Colonic mucosa (tissue), 4 donors: Measurements from ENCODE around the gene LYPLAL1. TPM values are rescaled to one million over a fixed set of nuclear protein-coding genes. Genes with fewer than 3 reads are reported as not detected.

Experiments
- DNase-seq: peaks from one replicate; pipeline ENCODE4 v3.0.0-alpha.2; 2020
- H3K27ac ChIP-seq: fragments of 200-600 bp; one replicate; pipeline ENCODE4 v1.8.0; 2021
- H3K27me3 ChIP-seq: fragments of 200-600 bp; one replicate; pipeline ENCODE4 v1.8.0; 2021
- H3K36me3 ChIP-seq: fragments of 200-600 bp; one replicate; pipeline ENCODE4 v1.8.0; 2021
- H3K4me1 ChIP-seq: fragments of 200-600 bp; one replicate; pipeline ENCODE4 v1.8.0; 2021; ENCODE audit warnings: mild to moderate bottlenecking
- H3K4me3 ChIP-seq: fragments of 200-600 bp; one replicate; pipeline ENCODE4 v1.8.0; 2021
- H3K9ac ChIP-seq, 2 donors: one replicate each; pipeline ENCODE4 v1.7.0; 2013; ENCODE audit warnings: control low read depth in 2 of 2, low read depth in 2 of 2, low read length in 2 of 2
- H3K9me3 ChIP-seq: fragments of 200-600 bp; one replicate; pipeline ENCODE4 v1.8.0; 2021
- intact Hi-C: fragments of 100-400 bp; cut with DNase I; formaldehyde crosslinking; loops from one replicate; pipeline ENCODE4 v1.14.1; 2022
- total RNA-seq, 2 donors: library from RNA; stranded (reverse); fragmentation: NEBNext Ultra II Directional in 1 of 2; extraction: Animal tissue kit (Norgen Biotek cat#: 25700) in 1 of 2; gene quantifications; one replicate each; pipeline ENCODE4 v1.2.1, GENCODE V29; 2021
- TF ChIP-seq, protein P1 (sequence below): fragments of 200-600 bp; IDR thresholded peaks from one replicate; pipeline ENCODE4 v1.8.0; 2022; ENCODE audit warnings: antibody characterized with exemption, mild to moderate bottlenecking
- donor health status: healthy.
- donor health status: DM: no; HTN: no; CAD: no.
- donor health status: DM: no; HTN: no; CAD: no.

Gene LYPLAL1
- total RNA-seq, 2 donors from 2014 or later, result 14.3 to 23.0 TPM

DNA sequence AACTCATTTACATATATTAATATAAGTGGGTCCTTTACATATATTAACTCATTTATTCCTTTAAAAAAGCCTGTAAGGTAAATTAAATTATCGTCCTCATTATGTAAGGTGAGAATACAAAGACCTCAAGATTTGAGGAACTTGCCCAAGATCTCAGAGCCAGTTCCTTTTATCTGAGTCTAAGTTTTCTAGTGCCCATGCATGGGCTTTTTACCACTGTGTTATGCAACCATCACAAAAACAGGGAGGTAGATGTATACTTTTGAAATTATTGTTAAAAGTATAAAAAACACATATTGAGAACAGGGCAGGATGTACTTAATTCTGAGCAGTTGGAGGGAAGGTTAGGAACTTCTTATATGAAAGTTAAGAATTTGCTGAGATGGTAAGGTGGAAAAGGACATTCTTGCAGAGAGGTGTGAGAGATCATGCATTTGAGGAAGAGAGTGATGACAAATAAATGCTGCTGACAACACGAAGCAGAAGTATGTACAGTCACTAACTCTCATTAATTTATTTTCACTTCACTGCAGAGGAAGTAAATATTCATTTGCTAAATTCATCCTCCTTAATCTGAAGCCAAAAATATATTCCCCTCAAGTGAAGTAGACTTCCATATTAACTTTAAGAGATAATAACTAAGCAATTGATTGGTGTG, 28.9 kb upstream of the LYPLAL1 start:
- no peaks in the 10 kb centered on the region for H3K9me3 ChIP-seq
- H3K9ac ChIP-seq, result no peak overlapping the region
- H3K4me3 ChIP-seq, result no peak overlapping the region
- intact Hi-C loops, result no loop called here
- H3K4me1 ChIP-seq, result no peaks in the 10 kb centered on the region
- no peaks in the 10 kb centered on the region for H3K36me3 ChIP-seq
- no peak overlapping the region for H3K27ac ChIP-seq
- DNase-seq, result no peak
- TF ChIP-seq, protein P1, sequence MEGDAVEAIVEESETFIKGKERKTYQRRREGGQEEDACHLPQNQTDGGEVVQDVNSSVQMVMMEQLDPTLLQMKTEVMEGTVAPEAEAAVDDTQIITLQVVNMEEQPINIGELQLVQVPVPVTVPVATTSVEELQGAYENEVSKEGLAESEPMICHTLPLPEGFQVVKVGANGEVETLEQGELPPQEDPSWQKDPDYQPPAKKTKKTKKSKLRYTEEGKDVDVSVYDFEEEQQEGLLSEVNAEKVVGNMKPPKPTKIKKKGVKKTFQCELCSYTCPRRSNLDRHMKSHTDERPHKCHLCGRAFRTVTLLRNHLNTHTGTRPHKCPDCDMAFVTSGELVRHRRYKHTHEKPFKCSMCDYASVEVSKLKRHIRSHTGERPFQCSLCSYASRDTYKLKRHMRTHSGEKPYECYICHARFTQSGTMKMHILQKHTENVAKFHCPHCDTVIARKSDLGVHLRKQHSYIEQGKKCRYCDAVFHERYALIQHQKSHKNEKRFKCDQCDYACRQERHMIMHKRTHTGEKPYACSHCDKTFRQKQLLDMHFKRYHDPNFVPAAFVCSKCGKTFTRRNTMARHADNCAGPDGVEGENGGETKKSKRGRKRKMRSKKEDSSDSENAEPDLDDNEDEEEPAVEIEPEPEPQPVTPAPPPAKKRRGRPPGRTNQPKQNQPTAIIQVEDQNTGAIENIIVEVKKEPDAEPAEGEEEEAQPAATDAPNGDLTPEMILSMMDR, result no peak
- H3K27me3 ChIP-seq, result no peaks in the 10 kb centered on the region

DNA sequence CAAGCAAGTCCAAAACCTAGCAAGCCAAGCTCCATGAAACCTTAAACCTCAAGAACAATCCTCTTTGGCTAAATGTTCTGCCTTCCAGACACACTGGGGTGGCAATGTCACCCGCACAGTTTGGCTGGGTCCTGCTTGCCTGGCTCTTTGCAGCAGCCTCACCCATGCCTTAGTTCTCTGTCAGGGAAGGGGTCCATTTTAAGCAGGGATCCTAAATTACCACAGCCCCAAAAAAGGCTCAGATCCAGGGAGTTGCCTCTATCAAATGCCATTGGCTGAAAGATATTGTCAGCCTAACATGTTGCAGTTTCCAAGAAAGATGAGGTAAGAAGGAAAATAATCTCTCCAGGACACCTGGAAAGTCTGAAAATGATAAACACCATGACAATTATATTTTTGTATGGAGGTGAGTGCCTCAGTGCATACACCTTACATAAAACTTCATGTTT, 26.1 kb upstream of the LYPLAL1 start:
- no peak for DNase-seq
- Histone ChIP-seq H3K9ac (no peak overlapping the region), H3K4me3 (no peak overlapping the region), H3K36me3 (no peaks in the 10 kb centered on the region), H3K27ac (no peak overlapping the region), H3K4me1 (no peaks in the 10 kb centered on the region), H3K9me3 (no peaks in the 10 kb centered on the region), H3K27me3 (no peaks in the 10 kb centered on the region)
- intact Hi-C loops, result no loop called here
- TF ChIP-seq, protein P1, result no peak

DNA sequence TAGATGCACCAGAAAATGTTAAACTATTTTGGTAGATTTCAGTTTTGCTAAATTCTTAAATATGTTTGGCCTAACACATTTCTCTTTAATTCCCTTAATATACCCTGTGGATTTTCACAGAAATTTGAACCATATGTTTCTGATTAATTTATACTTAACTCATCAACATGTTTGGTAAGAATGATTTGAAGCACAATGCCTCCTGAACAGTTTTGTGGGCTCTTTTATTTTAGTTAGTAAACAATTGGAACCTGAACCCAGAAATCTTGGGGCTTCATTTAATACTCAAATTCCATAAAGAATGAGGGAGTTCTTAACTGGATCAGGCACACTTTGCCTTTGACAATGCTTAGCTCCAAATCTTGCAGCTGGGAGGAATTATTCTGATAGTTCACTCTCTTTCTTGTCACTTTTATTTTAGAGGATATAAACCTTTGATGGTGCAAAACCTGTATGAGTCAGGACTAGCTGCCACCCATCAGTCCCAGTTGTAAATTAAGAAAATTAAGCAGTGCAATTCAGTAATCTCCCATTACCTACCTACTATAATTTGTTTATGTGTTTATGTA, 24.6 kb upstream of the LYPLAL1 start:
- no peaks in the 10 kb centered on the region for H3K27me3 ChIP-seq
- TF ChIP-seq, protein P1, result no peak
- H3K36me3 ChIP-seq, result no peaks in the 10 kb centered on the region
- no peaks in the 10 kb centered on the region for H3K4me1 ChIP-seq
- H3K9me3 ChIP-seq, result no peaks in the 10 kb centered on the region
- no peak overlapping the region for H3K27ac ChIP-seq
- intact Hi-C loops, result no loop called here
- DNase-seq, result no peak
- no peak overlapping the region for H3K4me3 ChIP-seq
- H3K9ac ChIP-seq, result no peak overlapping the region

DNA sequence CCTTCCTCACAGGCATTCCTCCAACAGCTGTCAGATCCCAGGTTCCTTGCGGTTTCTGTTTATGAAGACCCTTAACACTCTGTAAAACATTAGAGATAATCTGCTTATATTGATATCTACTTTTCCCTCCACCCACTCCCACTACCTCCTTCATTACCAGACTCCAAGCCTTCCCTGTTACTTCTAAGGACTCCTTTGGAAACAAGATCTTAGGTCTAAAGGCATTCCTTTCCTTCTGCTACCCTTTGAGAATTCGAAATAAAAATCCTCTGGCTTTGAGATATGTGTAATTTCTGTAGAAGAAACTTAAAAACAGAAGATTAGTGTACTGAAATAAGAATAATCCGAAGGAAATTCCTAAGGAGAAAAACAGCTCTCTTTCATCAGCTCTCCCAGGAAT, 23.7 kb upstream of the LYPLAL1 start:
- intact Hi-C loops, result no loop called here
- H3K4me1 ChIP-seq, result no peaks in the 10 kb centered on the region
- no peaks in the 10 kb centered on the region for H3K27me3 ChIP-seq
- H3K27ac ChIP-seq, result no peak overlapping the region
- no peak overlapping the region for H3K4me3 ChIP-seq
- TF ChIP-seq, protein P1, result no peak
- no peaks in the 10 kb centered on the region for H3K9me3 ChIP-seq
- no peak for DNase-seq
- H3K9ac ChIP-seq, result no peak overlapping the region
- H3K36me3 ChIP-seq, result no peaks in the 10 kb centered on the region

DNA sequence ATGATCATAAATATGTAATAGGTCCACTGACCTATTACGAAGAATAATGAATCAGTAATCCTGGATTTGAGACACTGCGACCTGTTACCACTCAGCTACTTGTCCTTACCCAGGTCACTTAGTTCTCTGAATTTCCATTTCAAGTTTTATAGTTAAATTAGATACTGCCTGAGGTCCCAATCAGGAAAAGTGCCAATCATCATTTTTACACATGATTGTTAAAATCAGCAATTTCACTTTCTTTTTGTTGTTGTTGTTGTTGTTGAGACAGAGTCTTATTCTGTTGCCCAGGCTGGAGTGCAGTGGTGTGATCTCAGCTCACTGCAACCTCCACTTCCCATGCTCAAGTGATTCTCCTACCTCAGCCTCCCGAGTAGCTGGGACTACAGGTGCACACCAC, 22.8 kb upstream of the LYPLAL1 start:
- Histone ChIP-seq H3K9ac (no peak overlapping the region), H3K4me3 (no peak overlapping the region), H3K36me3 (no peaks in the 10 kb centered on the region), H3K4me1 (no peaks in the 10 kb centered on the region), H3K27ac (no peak overlapping the region), H3K9me3 (no peaks in the 10 kb centered on the region), H3K27me3 (no peaks in the 10 kb centered on the region)
- intact Hi-C loops, result no loop called here
- no peak for DNase-seq
- TF ChIP-seq, protein P1, result no peak
